CD4-positive, alpha-beta memory T cell (primary cell): ENCODE results near the gene MMP28. TPM values are rescaled to one million over a fixed set of nuclear protein-coding genes. Genes with fewer than 3 reads are reported as not detected.
A peak's percentile ranks its signal among the peaks of the same experiment; 100 is the strongest.

Source experiments
- CTCF ChIA-PET: fragments of 350-600 bp; sonication (Branson Sonifier 250); formaldehyde crosslinking; loops from one replicate; lab custom pipeline; 2021; ENCODE audit warnings: inconsistent platforms; ENCODE audit not compliant: partially characterized antibody; lab: Charles Lee
- POLR2A ChIA-PET: fragments of 350-600 bp; sonication (Branson Sonifier 250); formaldehyde crosslinking; loops from one replicate; lab custom pipeline; 2021; ENCODE audit not compliant: partially characterized antibody; lab: Charles Lee
- DNase-seq, 5 donors: peaks; one replicate each; pipeline versions ENCODE4 v3.0.0 to v3.0.0-alpha.2; 2020 to 2022; ENCODE audit warnings: mixed read lengths in 1 of 5
- H3K27ac ChIP-seq: one replicate; pipeline ENCODE4 v1.7.0; 2013; ENCODE audit warnings: low read depth, low read length
- H3K27me3 ChIP-seq: 2 replicates; pipeline ENCODE4 v1.7.0; 2013; ENCODE audit warnings: mild to moderate bottlenecking, low read length, moderate library complexity; ENCODE audit not compliant: insufficient read depth
- H3K36me3 ChIP-seq: 2 replicates; pipeline ENCODE4 v1.7.0; 2013; ENCODE audit warnings: mild to moderate bottlenecking, low read length, moderate library complexity; ENCODE audit not compliant: insufficient read depth
- H3K4me1 ChIP-seq: 2 replicates; pipeline ENCODE4 v1.7.0; 2013; ENCODE audit warnings: mild to moderate bottlenecking, low read length, moderate library complexity; ENCODE audit not compliant: insufficient read depth
- H3K4me3 ChIP-seq, 2 donors: one replicate each; pipeline ENCODE4 v1.7.0; 2013; ENCODE audit warnings: low read length in 2 of 2, mild to moderate bottlenecking in 1 of 2
- H3K9me3 ChIP-seq, 2 donors: one replicate each; pipeline ENCODE4 v1.7.0; 2013; ENCODE audit warnings: low read length in 2 of 2, control low read depth in 1 of 2; ENCODE audit not compliant: control insufficient read depth in 1 of 2
- H3K27ac Mint-ChIP-seq, 7 donors: one replicate each; pipeline ENCODE4 v1.8.0; 2020 to 2021; ENCODE audit warnings: mixed read lengths in 7 of 7, mild to moderate bottlenecking in 6 of 7, inconsistent platforms in 3 of 7, moderate library complexity in 3 of 7
- H3K27me3 Mint-ChIP-seq, 2 donors: one replicate each; pipeline ENCODE4 v1.8.0; 2020 to 2021; ENCODE audit warnings: mixed read lengths in 2 of 2
- H3K36me3 Mint-ChIP-seq, 2 donors: one replicate each; pipeline ENCODE4 v1.8.0; 2020 to 2021; ENCODE audit warnings: mixed read lengths in 2 of 2, inconsistent platforms in 1 of 2, mild to moderate bottlenecking in 1 of 2
- H3K4me1 Mint-ChIP-seq, 4 donors: one replicate each; pipeline ENCODE4 v1.8.0; 2020 to 2021; ENCODE audit warnings: mixed read lengths in 4 of 4, mild to moderate bottlenecking in 1 of 4
- H3K4me3 Mint-ChIP-seq, 8 donors: one replicate each; pipeline ENCODE4 v1.8.0; 2020 to 2021; ENCODE audit warnings: mixed read lengths in 8 of 8, mild to moderate bottlenecking in 7 of 8, moderate library complexity in 6 of 8, inconsistent platforms in 3 of 8
- H3K9me3 Mint-ChIP-seq, 8 donors: one replicate each; pipeline ENCODE4 v1.8.0; 2020 to 2021; ENCODE audit warnings: mixed read lengths in 8 of 8, mild to moderate bottlenecking in 5 of 8, inconsistent platforms in 3 of 8, moderate library complexity in 1 of 8
- intact Hi-C: fragments of 100-400 bp; cut with micrococcal nuclease; formaldehyde crosslinking; loops from one replicate; pipeline ENCODE4 v1.15.1; 2023
- polyA plus RNA-seq, 2 donors: library from polyadenylated mRNA; unstranded; fragments of 300-500 nt; fragmentation: Illumina TruSeq; gene quantifications; one replicate each; pipeline ENCODE4 v1.2.3, GENCODE V29; 2021
- total RNA-seq, 2 experiments: library from RNA; stranded (reverse); gene quantifications; one replicate each; pipeline ENCODE4 v1.2.3, GENCODE V29; 2021

Gene MMP28
- total and polyA plus RNA-seq, 4 experiments from 2014 or later, result 0.23 to 0.96 (median 0.64) TPM; not detected in 1

DNA sequence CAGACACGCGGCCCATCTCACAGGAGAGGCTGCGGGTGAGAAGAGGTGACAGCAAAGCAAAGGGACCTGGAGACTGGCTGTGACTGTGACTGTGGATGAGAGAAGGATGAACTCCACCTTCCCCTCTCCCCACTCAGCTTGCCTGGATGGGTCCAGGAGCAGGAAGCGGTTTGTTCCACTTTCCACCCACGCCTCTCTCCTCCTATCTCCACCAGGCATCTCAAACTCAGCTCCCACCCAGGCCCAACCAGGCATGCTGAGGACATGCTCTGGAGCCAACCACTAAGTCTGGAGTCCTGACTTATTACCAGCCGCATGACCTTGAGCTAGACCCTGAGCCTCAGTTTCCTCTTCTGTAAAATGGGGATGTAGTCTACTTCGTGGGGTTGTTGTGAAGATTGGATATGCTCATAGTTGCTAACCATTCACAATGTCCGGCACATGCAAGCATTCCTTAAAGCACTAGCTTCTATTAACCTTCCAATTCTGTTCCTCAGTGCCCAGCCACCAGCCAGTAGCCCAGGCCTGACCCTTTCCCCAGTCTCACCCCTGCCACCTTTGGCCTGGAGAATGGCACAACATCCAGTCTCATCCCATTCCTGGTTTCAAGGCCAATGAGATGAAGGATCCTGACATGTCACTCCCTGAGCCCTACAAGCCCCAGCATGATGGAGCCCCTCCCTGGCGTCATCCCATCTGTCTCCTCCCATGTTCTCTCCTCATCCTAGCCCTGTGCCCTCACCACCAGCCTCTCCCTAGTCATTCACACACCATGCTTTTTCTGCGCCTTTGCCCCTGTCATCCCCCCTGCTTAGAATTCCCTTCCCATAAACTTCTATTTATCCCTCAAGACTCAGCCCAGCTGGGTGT is 44.7 kb downstream of the MMP28 start:
- no peaks in the 10 kb centered on the region for H3K36me3 ChIP-seq
- no peaks in the 10 kb centered on the region for H3K4me1 ChIP-seq
- Mint-ChIP-seq H3K36me3 (no peaks in the 10 kb centered on the region), H3K27ac (no peak overlapping the region), H3K9me3 (no peaks in the 10 kb centered on the region), H3K27me3 (peaks cover 19 to 31% of the 10 kb centered on the region in 2 donors), H3K4me3 (peak overlapping the region in 1 of 8 donors; percentile 55), H3K4me1 (peaks cover 0 to 9% (median 2%) of the 10 kb centered on the region in 4 donors)
- intact Hi-C loops, result no loop called here
- no peaks in the 10 kb centered on the region for H3K9me3 ChIP-seq
- peaks cover 27% of the 10 kb centered on the region for H3K27me3 ChIP-seq
- H3K4me3 ChIP-seq, result no peak overlapping the region
- no peak overlapping the region for H3K27ac ChIP-seq
- CTCF ChIA-PET, result interaction anchor here (1.0 to 6.7 kb wide), 3 partner anchors 9 to 582 kb away, joined by 3 to 61 read pairs (median 27); no protein-coding TSS in a partner anchor
- POLR2A ChIA-PET, result no interaction called here
- DNase-seq, result no peak

DNA sequence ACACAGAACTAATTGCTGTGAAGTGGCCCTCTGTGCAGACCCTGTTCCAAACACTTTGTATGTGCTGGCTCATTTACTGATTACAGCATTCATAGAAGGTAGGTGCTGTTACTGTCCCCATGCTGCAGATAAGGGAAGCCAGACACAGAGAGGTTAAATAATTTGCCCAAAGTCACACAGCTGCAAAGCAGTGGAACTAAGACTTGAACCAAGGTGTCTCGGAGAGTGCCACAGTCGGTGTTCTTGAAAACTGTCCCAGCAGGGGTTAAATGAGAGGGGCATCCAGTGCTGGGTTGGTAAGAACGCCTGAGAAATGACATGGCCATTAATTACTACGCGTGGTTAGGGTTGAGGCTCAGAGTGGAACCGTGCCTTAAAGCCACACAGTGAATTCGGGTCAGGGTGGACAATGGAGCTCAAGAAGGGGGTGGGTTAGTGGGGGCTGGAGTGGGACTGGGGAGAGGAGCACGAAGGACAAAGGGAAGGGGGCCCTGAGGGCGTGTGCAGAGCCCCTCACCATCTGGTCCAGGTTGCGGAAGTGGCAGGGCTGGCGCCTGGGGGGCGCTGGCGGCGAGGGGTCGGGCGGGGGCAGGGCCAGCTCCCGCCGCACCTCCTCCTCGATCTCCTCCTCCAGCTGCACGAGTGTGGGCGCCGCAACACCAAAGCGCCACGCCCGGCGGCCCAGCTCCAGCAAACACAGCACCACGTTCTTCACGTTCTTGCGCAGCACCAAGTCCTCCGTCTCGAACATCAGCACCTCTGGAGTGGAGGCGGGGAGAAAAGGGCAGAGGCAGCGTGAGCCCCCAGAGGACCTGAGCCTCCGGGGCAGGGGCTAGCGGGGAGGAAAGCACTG is 45.7 kb downstream of the MMP28 start:
- H3K27ac ChIP-seq, result no peak overlapping the region
- no peaks in the 10 kb centered on the region for H3K4me1 ChIP-seq
- no peak for DNase-seq
- Mint-ChIP-seq H3K9me3 (no peaks in the 10 kb centered on the region), H3K27me3 (peaks cover 19 to 31% of the 10 kb centered on the region in 2 donors), H3K4me1 (peaks cover 0 to 9% (median 2%) of the 10 kb centered on the region in 4 donors), H3K36me3 (no peaks in the 10 kb centered on the region), H3K27ac (no peak overlapping the region), H3K4me3 (peak overlapping the region in 1 of 8 donors; percentile 55)
- H3K9me3 ChIP-seq, result no peaks in the 10 kb centered on the region
- ChIA-PET CTCF (interaction anchor here (0.6 to 6.7 kb wide), 5 partner anchors 14 to 609 kb away, joined by 3 to 64 read pairs (median 27); partner anchors contain the start of gene RASL10B), POLR2A (no interaction called here)
- peaks cover 27% of the 10 kb centered on the region for H3K27me3 ChIP-seq
- H3K4me3 ChIP-seq, result no peak overlapping the region
- no peaks in the 10 kb centered on the region for H3K36me3 ChIP-seq
- intact Hi-C loops, result loop anchor here (5.0 kb wide), 1 partner anchor 212 kb away; the partner anchor contains the start of gene SLFN12L

DNA sequence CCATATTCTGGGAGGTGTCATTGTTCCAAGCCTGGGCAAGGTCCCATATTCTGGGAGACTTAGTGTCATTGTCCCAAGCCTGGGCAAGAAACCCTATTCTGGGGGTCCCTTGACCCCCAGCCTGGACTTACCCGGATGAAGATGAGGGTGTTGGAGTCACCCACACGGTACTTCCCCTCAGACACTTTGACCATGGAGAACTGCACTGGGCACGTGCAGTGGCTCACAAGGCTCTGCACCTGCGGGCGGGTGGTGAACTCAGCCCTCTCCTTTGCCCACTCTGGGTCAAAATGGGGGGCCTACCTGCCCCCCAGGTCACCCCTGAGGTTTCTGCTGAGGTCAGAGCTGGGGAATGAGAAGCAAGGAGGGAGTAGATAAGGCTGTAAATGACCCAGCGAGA is 46.5 kb downstream of the MMP28 start:
- Histone ChIP-seq H3K4me1 (no peaks in the 10 kb centered on the region), H3K36me3 (no peaks in the 10 kb centered on the region), H3K9me3 (no peaks in the 10 kb centered on the region), H3K4me3 (no peak overlapping the region), H3K27ac (no peak overlapping the region), H3K27me3 (peaks cover 27% of the 10 kb centered on the region)
- ChIA-PET POLR2A (no interaction called here), CTCF (interaction anchor here (1.5 to 6.7 kb wide), 6 partner anchors 15 to 581 kb away, joined by 3 to 64 read pairs (median 20); partner anchors contain the start of gene RASL10B)
- DNase-seq, result no peak
- Mint-ChIP-seq H3K36me3 (no peaks in the 10 kb centered on the region), H3K27me3 (peaks cover 21 to 35% of the 10 kb centered on the region in 2 donors), H3K27ac (no peak overlapping the region), H3K9me3 (no peaks in the 10 kb centered on the region), H3K4me3 (no peak overlapping the region), H3K4me1 (peaks cover 0 to 9% (median 2%) of the 10 kb centered on the region in 4 donors)
- intact Hi-C loops, result loop anchor here (5.0 kb wide), 1 partner anchor 212 kb away; the partner anchor contains the start of gene SLFN12L

DNA sequence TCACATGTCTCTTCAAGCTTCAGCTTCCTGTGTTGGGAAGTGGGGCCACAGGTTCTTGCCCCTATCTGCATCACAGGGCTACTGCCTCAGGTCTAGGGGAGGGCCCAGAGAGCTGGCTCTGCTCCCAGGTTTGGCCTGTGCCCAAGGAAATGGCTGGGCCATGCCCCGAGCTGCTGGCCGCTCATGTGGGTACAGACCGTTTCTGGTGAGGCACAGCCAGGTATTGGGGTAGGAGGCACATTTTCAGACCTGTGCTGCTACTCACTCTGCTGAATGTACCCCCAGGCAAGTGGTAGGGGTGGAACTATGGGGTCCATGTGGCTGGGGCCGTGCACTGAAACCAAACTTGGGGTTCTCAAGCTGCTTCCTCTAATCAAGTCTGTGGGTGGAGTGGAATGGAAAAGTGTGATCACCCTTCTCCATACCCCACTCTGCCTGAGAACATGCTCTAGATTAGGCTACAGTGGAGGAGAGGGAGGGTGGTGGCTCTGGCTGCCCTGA is 47.0 kb downstream of the MMP28 start:
- Mint-ChIP-seq H3K36me3 (no peaks in the 10 kb centered on the region), H3K9me3 (no peaks in the 10 kb centered on the region), H3K4me3 (no peak overlapping the region), H3K27me3 (peaks cover 24 to 38% of the 10 kb centered on the region in 2 donors), H3K27ac (no peak overlapping the region), H3K4me1 (peaks cover 0 to 9% (median 2%) of the 10 kb centered on the region in 4 donors)
- Histone ChIP-seq H3K36me3 (no peaks in the 10 kb centered on the region), H3K4me3 (no peak overlapping the region), H3K4me1 (no peaks in the 10 kb centered on the region), H3K27ac (no peak overlapping the region), H3K9me3 (no peaks in the 10 kb centered on the region), H3K27me3 (peaks cover 27% of the 10 kb centered on the region)
- intact Hi-C loops, result loop anchor here (5.0 kb wide), 1 partner anchor 211 kb away; the partner anchor contains the start of gene SLFN12L
- DNase-seq, result no peak
- ChIA-PET POLR2A (interaction anchor here (1.4 to 1.7 kb wide), 2 partner anchors 435 to 607 kb away, joined by 3 to 4 read pairs; partner anchors contain the start of gene NLE1), CTCF (interaction anchor here (1.3 to 6.7 kb wide), 13 partner anchors 12 to 629 kb away, joined by 3 to 64 read pairs (median 9); partner anchors contain the start of genes RAD51D, RASL10B and TAF15)

DNA sequence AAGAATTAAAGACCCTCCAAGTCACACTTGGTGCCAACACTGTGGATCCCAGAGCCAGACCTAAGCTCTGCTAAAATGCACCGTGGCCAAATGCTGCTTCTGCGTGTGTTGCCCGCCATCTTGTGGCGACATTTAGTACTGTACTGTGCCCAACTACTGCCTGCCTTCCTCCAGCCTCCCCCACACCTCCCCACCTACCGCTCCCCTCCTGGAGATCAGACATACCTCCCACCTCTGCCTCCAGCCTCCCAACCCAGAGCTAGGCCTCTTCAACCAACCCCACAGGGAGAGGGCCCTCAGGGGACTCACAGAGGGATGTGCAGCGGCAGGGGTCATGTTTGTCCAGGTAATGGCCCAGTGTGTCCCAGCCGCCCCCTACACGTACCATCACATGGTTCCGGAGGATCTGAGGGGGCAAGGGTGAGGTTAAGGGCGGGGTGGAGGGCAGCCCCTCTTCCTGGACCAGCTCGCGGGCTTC is 47.9 kb downstream of the MMP28 start:
- ChIA-PET POLR2A (interaction anchor here (0.7 to 1.7 kb wide), 9 partner anchors 17 to 606 kb away, joined by 3 to 5 read pairs (median 3); partner anchors contain the start of genes MMP28, NLE1, RASL10B and SLFN12L), CTCF (interaction anchor here (0.6 to 6.7 kb wide), 51 partner anchors 8 to 1331 kb away, joined by 3 to 64 read pairs (median 4); partner anchors contain the start of genes PEX12, RAD51D, RASL10B and SLFN12L)
- Histone ChIP-seq H3K27ac (no peak overlapping the region), H3K36me3 (no peaks in the 10 kb centered on the region), H3K27me3 (peaks cover 27% of the 10 kb centered on the region), H3K4me1 (no peaks in the 10 kb centered on the region), H3K9me3 (no peaks in the 10 kb centered on the region), H3K4me3 (no peak overlapping the region)
- Mint-ChIP-seq H3K9me3 (no peaks in the 10 kb centered on the region), H3K27ac (no peak overlapping the region), H3K36me3 (no peaks in the 10 kb centered on the region), H3K4me3 (no peak overlapping the region), H3K4me1 (peaks cover 0 to 9% (median 2%) of the 10 kb centered on the region in 4 donors), H3K27me3 (peaks cover 24 to 38% of the 10 kb centered on the region in 2 donors)
- intact Hi-C loops, result loop anchor here (1.0 to 5.0 kb wide), 8 partner anchors 210 to 1327 kb away; partner anchors contain the start of genes NLE1, RAD51D and SLFN12L
- peak; percentile 72 to 76 (median 75) for DNase-seq

DNA sequence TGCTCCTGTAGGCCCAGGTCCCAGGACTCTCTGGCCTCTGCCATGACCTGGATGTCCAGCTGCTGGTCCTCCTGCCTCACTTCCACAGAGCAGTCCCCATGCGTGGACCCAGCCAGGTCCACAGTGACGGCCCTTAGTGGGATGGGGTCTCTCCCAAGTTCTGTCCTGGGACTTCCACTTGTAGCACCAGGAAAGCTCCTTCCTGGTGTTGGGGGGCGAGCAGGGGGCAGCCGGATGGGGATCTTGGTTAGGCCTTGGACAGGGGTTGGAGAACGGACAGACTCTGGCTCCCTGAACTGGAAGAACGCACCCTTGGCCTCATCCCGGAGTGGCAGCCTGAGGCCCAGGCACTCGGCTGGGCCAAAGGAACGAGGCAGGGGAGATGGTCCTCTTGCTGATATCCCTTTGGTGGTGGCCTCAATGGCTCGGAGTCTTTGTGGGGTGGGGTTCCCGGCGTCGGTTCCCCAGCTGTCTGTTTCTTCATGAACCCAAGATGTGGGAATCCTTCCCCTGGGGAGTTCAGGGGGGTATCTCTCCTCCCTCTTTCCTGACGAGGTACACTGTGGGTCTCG is 49.6 kb downstream of the MMP28 start:
- ChIA-PET POLR2A (no interaction called here), CTCF (interaction anchor here (0.8 to 6.7 kb wide), 7 partner anchors 11 to 1329 kb away, joined by 3 to 64 read pairs (median 6); partner anchors contain the start of gene PEX12)
- H3K9me3 ChIP-seq, result no peaks in the 10 kb centered on the region
- H3K9me3 Mint-ChIP-seq, result no peaks in the 10 kb centered on the region
- H3K27me3 ChIP-seq, result peaks cover 22% of the 10 kb centered on the region
- no peak overlapping the region for H3K27ac ChIP-seq
- H3K27ac Mint-ChIP-seq, result no peak overlapping the region
- H3K36me3 Mint-ChIP-seq, result no peaks in the 10 kb centered on the region
- intact Hi-C loops, result loop anchor here (5.0 kb wide), 1 partner anchor 209 kb away; the partner anchor contains the start of gene SLFN12L
- H3K4me3 ChIP-seq, result no peak overlapping the region
- no peaks in the 10 kb centered on the region for H3K36me3 ChIP-seq
- no peak overlapping the region for H3K4me3 Mint-ChIP-seq
- H3K4me1 Mint-ChIP-seq, result peaks cover 4 to 23% (median 6%) of the 10 kb centered on the region in 4 donors
- DNase-seq, result no peak
- peaks cover 28 to 41% of the 10 kb centered on the region in 2 donors for H3K27me3 Mint-ChIP-seq
- no peaks in the 10 kb centered on the region for H3K4me1 ChIP-seq
